GM23338 (cell line): ENCODE data around the gene UCN2. TPM values are rescaled to one million over a fixed set of nuclear protein-coding genes. Genes with fewer than 3 reads are reported as not detected.

ENCODE experiments used
- ATAC-seq: fragments of 200-7000 bp; cut with Tn5 transposase; 3 replicates; pipeline ENCODE4 v1.9.1; 2020
- DNase-seq: peaks from one replicate; pipeline ENCODE4 v3.0.0-alpha.2; 2015; ENCODE audit warnings: low spot score
- H2AFZ ChIP-seq: fragments of 200-600 bp; sonication (generic); 2 replicates; pipeline ENCODE4 v1.8.0; 2016; ENCODE audit warnings: antibody characterized with exemption, mild to moderate bottlenecking, moderate library complexity
- H3F3A ChIP-seq: fragments of 200-600 bp; sonication (generic); replicated peaks from 2 replicates; pipeline ENCODE4 v1.8.0; 2017; ENCODE audit warnings: antibody characterized with exemption, mixed run types, low read depth
- H3K27ac ChIP-seq: fragments of 200-600 bp; sonication (generic); 2 replicates; pipeline ENCODE4 v1.6.1; 2016; ENCODE audit warnings: low read depth
- H3K27me3 ChIP-seq: fragments of 200-600 bp; sonication (generic); 2 replicates; pipeline ENCODE4 v1.8.0; 2016; ENCODE audit warnings: mild to moderate bottlenecking, mixed run types, moderate library complexity; ENCODE audit not compliant: insufficient read depth
- H3K36me3 ChIP-seq: fragments of 200-600 bp; sonication (generic); 2 replicates; pipeline ENCODE4 v1.8.0; 2016; ENCODE audit warnings: mild to moderate bottlenecking; ENCODE audit not compliant: insufficient read depth
- H3K4me1 ChIP-seq: fragments of 200-600 bp; sonication (generic); 2 replicates; pipeline ENCODE4 v1.8.0; 2016; ENCODE audit warnings: mild to moderate bottlenecking, moderate library complexity; ENCODE audit not compliant: insufficient read depth
- H3K4me2 ChIP-seq: fragments of 200-600 bp; sonication (generic); 2 replicates; pipeline ENCODE4 v1.7.1; 2017; ENCODE audit warnings: mixed run types
- H3K4me3 ChIP-seq: fragments of 200-600 bp; sonication (generic); 2 replicates; pipeline ENCODE4 v1.6.1; 2016; ENCODE audit warnings: mixed run types
- H3K79me2 ChIP-seq: fragments of 200-600 bp; sonication (generic); replicated peaks from 2 replicates; pipeline ENCODE4 v1.8.0; 2017; ENCODE audit warnings: mild to moderate bottlenecking; ENCODE audit not compliant: insufficient read depth
- H3K9me2 ChIP-seq: fragments of 200-600 bp; sonication (generic); 2 replicates; pipeline ENCODE4 v1.8.0; 2017; ENCODE audit not compliant: insufficient read depth
- H4K20me1 ChIP-seq: fragments of 200-600 bp; sonication (generic); replicated peaks from 2 replicates; pipeline ENCODE4 v1.8.0; 2017; ENCODE audit warnings: mild to moderate bottlenecking; ENCODE audit not compliant: insufficient read depth
- H3K27ac Mint-ChIP-seq: 2 replicates; pipeline ENCODE4 v1.8.0; 2020; ENCODE audit warnings: inconsistent platforms, mild to moderate bottlenecking, moderate library complexity, mixed read lengths
- H3K27me3 Mint-ChIP-seq: 3 replicates; pipeline ENCODE4 v1.8.0; 2022; ENCODE audit warnings: low read depth, mild to moderate bottlenecking, moderate library complexity, mixed read lengths, inconsistent platforms; ENCODE audit not compliant: insufficient read depth, poor library complexity
- H3K36me3 Mint-ChIP-seq: 3 replicates; pipeline ENCODE4 v1.8.0; 2021; ENCODE audit warnings: low read depth, mild to moderate bottlenecking, inconsistent platforms, moderate library complexity, mixed read lengths
- H3K4me1 Mint-ChIP-seq: 3 replicates; pipeline ENCODE4 v1.8.0; 2020; ENCODE audit warnings: mild to moderate bottlenecking, inconsistent platforms, mixed read lengths
- H3K4me3 Mint-ChIP-seq: 3 replicates; pipeline ENCODE4 v1.8.0; 2021; ENCODE audit warnings: moderate library complexity, mild to moderate bottlenecking, inconsistent platforms, mixed read lengths
- H3K9me3 Mint-ChIP-seq: 3 replicates; pipeline ENCODE4 v1.8.0; 2020; ENCODE audit warnings: moderate library complexity, mild to moderate bottlenecking, inconsistent platforms, mixed read lengths
- CREB1 ChIP-seq: fragments of 250-450 bp; sonication (Bioruptor Pico); IDR thresholded peaks from 2 replicates; pipeline ENCODE4 v1.5.0; 2020; ENCODE audit warnings: low read depth, mild to moderate bottlenecking, moderate library complexity
- EZH2 ChIP-seq: fragments of 200-600 bp; sonication (generic); IDR thresholded peaks from one replicate; pipeline ENCODE4 v1.8.0; 2017; ENCODE audit warnings: antibody characterized with exemption, mild to moderate bottlenecking, low read depth; ENCODE audit not compliant: unreplicated experiment
- EZH2phosphoT487 ChIP-seq: fragments of 200-600 bp; sonication (generic); IDR thresholded peaks from one replicate; pipeline ENCODE4 v1.8.1; 2018; ENCODE audit warnings: antibody characterized with exemption; ENCODE audit not compliant: unreplicated experiment
- JUNB ChIP-seq: IDR thresholded peaks from one replicate; pipeline ENCODE4 v1.6.1; 2016; ENCODE audit warnings: antibody characterized with exemption; ENCODE audit not compliant: unreplicated experiment
- NANOG ChIP-seq: IDR thresholded peaks from 2 replicates; pipeline ENCODE4 v1.6.1; 2016; ENCODE audit warnings: antibody characterized with exemption, borderline replicate concordance
- POLR2AphosphoS5 ChIP-seq: IDR thresholded peaks from 2 replicates; pipeline ENCODE4 v1.6.1; 2016; ENCODE audit warnings: antibody characterized with exemption, low read depth
- STAT1 ChIP-seq: IDR thresholded peaks from one replicate; pipeline ENCODE4 v1.6.1; 2016; ENCODE audit warnings: antibody characterized with exemption; ENCODE audit not compliant: unreplicated experiment
- ZNF114 ChIP-seq: fragments of 250-450 bp; sonication (Bioruptor Pico); IDR thresholded peaks from 2 replicates; pipeline ENCODE4 v1.5.0; 2020; ENCODE audit warnings: mild to moderate bottlenecking, moderate library complexity
- ZNF331 ChIP-seq: fragments of 250-450 bp; sonication (Bioruptor Pico); IDR thresholded peaks from 2 replicates; pipeline ENCODE4 v1.5.0; 2020; ENCODE audit warnings: low read depth, mild to moderate bottlenecking, moderate library complexity
- polyA plus RNA-seq: library from polyadenylated mRNA; unstranded; fragments of >200 nt; fragmentation: Nextera tagmentation; extraction: Ambion mirVana; gene quantifications from 2 replicates; pipeline ENCODE4 v1.2.1, GENCODE V29; 2016
- total RNA-seq: library from RNA; depleted of rRNA; stranded (reverse); fragments of >200 nt; shearing (Covaris generic); gene quantifications from 2 replicates; pipeline ENCODE4 v1.2.3, GENCODE V29; 2014
- TF ChIP-seq, protein P1 (sequence below): fragments of 250-450 bp; sonication (Bioruptor Pico); IDR thresholded peaks from 2 replicates; pipeline ENCODE4 v1.5.0; 2020; ENCODE audit warnings: mild to moderate bottlenecking, moderate library complexity
- TF ChIP-seq, protein P2 (sequence below), 2 experiments: fragments of 200-600 bp in 1 of 2; sonication (generic) in 1 of 2; conservative IDR thresholded peaks; 2 replicates each; pipeline versions ENCODE4 v1.5.1 to v1.6.1; 2016 to 2017; ENCODE audit warnings: antibody characterized with exemption in 2 of 2, low read depth in 2 of 2, mild to moderate bottlenecking in 2 of 2, moderate library complexity in 1 of 2
- TF ChIP-seq, protein P3 (sequence below): IDR thresholded peaks from 2 replicates; pipeline ENCODE4 v1.6.1; 2016; ENCODE audit warnings: antibody characterized with exemption
- TF ChIP-seq, protein P4 (sequence below): IDR thresholded peaks from one replicate; pipeline ENCODE4 v1.6.1; 2018; ENCODE audit warnings: antibody characterized with exemption; ENCODE audit not compliant: unreplicated experiment

Gene UCN2
- total and polyA plus RNA-seq, 2 experiments from 2014 or later = 0.17 TPM; not detected in 1

DNA sequence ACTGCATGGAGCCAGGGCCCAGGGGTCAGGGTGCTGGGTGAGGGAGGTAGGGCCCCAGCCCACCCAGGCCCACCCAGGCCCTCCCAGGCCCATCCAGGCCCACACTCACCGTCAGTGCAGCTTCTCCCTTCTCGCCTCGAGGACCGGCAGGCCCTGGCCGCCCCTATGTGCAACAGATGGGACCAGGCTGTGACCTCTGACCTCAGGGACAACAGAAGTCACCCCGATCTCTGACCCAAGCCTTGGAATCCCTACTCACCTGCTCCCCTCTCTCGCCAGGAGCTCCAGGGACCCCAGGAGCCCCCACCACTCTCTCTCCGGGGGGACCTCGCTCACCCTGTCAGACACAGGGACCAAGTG is 2.8 kb upstream of the UCN2 start:
- no peak overlapping the region for H3K27ac ChIP-seq

More for the DNA sequence above, 2.8 kb upstream of the UCN2 start:
- peaks cover 15% of the 10 kb centered on the region for H3K27me3 Mint-ChIP-seq
- no peak for DNase-seq
- Histone ChIP-seq H4K20me1 (no peaks in the 10 kb centered on the region), H3K9me2 (no peaks in the 10 kb centered on the region), H3F3A (no peaks in the 10 kb centered on the region), H3K79me2 (no peaks in the 10 kb centered on the region), H2AFZ (no peak overlapping the region), H3K27me3 (no peaks in the 10 kb centered on the region), H3K4me1 (peaks cover 6% of the 10 kb centered on the region; the same call in 1 of the 2 replicates), H3K4me3 (no peak overlapping the region), H3K4me2 (no peak overlapping the region), H3K36me3 (no peaks in the 10 kb centered on the region)
- H3K4me1 Mint-ChIP-seq = peaks cover 15% of the 10 kb centered on the region
- H3K4me3 Mint-ChIP-seq = no peak overlapping the region
- H3K9me3 Mint-ChIP-seq = no peaks in the 10 kb centered on the region; the same call in 2 of the 3 replicates
- no peak for TF ChIP-seq JUNB
- no peak for TF ChIP-seq ZNF114 (CRISPR knock-in tag)
- TF ChIP-seq NANOG = no peak
- no peak for TF ChIP-seq EZH2
- TF ChIP-seq, protein P1, sequence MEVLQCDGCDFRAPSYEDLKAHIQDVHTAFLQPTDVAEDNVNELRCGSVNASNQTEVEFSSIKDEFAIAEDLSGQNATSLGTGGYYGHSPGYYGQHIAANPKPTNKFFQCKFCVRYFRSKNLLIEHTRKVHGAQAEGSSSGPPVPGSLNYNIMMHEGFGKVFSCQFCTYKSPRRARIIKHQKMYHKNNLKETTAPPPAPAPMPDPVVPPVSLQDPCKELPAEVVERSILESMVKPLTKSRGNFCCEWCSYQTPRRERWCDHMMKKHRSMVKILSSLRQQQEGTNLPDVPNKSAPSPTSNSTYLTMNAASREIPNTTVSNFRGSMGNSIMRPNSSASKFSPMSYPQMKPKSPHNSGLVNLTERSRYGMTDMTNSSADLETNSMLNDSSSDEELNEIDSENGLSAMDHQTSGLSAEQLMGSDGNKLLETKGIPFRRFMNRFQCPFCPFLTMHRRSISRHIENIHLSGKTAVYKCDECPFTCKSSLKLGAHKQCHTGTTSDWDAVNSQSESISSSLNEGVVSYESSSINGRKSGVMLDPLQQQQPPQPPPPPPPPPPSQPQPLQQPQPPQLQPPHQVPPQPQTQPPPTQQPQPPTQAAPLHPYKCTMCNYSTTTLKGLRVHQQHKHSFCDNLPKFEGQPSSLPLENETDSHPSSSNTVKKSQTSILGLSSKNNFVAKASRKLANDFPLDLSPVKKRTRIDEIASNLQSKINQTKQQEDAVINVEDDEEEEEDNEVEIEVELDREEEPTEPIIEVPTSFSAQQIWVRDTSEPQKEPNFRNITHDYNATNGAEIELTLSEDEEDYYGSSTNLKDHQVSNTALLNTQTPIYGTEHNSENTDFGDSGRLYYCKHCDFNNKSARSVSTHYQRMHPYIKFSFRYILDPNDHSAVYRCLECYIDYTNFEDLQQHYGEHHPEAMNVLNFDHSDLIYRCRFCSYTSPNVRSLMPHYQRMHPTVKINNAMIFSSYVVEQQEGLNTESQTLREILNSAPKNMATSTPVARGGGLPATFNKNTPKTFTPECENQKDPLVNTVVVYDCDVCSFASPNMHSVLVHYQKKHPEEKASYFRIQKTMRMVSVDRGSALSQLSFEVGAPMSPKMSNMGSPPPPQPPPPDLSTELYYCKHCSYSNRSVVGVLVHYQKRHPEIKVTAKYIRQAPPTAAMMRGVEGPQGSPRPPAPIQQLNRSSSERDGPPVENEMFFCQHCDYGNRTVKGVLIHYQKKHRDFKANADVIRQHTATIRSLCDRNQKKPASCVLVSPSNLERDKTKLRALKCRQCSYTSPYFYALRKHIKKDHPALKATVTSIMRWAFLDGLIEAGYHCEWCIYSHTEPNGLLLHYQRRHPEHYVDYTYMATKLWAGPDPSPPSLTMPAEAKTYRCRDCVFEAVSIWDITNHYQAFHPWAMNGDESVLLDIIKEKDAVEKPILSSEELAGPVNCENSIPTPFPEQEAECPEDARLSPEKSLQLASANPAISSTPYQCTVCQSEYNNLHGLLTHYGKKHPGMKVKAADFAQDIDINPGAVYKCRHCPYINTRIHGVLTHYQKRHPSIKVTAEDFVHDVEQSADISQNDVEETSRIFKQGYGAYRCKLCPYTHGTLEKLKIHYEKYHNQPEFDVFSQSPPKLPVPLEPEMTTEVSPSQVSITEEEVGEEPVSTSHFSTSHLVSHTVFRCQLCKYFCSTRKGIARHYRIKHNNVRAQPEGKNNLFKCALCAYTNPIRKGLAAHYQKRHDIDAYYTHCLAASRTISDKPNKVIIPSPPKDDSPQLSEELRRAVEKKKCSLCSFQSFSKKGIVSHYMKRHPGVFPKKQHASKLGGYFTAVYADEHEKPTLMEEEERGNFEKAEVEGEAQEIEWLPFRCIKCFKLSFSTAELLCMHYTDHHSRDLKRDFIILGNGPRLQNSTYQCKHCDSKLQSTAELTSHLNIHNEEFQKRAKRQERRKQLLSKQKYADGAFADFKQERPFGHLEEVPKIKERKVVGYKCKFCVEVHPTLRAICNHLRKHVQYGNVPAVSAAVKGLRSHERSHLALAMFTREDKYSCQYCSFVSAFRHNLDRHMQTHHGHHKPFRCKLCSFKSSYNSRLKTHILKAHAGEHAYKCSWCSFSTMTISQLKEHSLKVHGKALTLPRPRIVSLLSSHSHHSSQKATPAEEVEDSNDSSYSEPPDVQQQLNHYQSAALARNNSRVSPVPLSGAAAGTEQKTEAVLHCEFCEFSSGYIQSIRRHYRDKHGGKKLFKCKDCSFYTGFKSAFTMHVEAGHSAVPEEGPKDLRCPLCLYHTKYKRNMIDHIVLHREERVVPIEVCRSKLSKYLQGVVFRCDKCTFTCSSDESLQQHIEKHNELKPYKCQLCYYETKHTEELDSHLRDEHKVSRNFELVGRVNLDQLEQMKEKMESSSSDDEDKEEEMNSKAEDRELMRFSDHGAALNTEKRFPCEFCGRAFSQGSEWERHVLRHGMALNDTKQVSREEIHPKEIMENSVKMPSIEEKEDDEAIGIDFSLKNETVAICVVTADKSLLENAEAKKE = no peak
- TF ChIP-seq EZH2phosphoT487 = no peak
- TF ChIP-seq, protein P2, sequence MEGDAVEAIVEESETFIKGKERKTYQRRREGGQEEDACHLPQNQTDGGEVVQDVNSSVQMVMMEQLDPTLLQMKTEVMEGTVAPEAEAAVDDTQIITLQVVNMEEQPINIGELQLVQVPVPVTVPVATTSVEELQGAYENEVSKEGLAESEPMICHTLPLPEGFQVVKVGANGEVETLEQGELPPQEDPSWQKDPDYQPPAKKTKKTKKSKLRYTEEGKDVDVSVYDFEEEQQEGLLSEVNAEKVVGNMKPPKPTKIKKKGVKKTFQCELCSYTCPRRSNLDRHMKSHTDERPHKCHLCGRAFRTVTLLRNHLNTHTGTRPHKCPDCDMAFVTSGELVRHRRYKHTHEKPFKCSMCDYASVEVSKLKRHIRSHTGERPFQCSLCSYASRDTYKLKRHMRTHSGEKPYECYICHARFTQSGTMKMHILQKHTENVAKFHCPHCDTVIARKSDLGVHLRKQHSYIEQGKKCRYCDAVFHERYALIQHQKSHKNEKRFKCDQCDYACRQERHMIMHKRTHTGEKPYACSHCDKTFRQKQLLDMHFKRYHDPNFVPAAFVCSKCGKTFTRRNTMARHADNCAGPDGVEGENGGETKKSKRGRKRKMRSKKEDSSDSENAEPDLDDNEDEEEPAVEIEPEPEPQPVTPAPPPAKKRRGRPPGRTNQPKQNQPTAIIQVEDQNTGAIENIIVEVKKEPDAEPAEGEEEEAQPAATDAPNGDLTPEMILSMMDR (conservative IDR thresholded peaks at IDR 0.05; ENCODE audit: low read depth in 2 of 2) = no peak
- no peak for TF ChIP-seq CREB1 (CRISPR knock-in tag)
- TF ChIP-seq, protein P3, sequence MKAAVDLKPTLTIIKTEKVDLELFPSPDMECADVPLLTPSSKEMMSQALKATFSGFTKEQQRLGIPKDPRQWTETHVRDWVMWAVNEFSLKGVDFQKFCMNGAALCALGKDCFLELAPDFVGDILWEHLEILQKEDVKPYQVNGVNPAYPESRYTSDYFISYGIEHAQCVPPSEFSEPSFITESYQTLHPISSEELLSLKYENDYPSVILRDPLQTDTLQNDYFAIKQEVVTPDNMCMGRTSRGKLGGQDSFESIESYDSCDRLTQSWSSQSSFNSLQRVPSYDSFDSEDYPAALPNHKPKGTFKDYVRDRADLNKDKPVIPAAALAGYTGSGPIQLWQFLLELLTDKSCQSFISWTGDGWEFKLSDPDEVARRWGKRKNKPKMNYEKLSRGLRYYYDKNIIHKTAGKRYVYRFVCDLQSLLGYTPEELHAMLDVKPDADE = no peak
- no peak for TF ChIP-seq STAT1
- no peak for TF ChIP-seq POLR2AphosphoS5
- TF ChIP-seq ZNF331 (CRISPR knock-in tag) = no peak
- TF ChIP-seq, protein P4, sequence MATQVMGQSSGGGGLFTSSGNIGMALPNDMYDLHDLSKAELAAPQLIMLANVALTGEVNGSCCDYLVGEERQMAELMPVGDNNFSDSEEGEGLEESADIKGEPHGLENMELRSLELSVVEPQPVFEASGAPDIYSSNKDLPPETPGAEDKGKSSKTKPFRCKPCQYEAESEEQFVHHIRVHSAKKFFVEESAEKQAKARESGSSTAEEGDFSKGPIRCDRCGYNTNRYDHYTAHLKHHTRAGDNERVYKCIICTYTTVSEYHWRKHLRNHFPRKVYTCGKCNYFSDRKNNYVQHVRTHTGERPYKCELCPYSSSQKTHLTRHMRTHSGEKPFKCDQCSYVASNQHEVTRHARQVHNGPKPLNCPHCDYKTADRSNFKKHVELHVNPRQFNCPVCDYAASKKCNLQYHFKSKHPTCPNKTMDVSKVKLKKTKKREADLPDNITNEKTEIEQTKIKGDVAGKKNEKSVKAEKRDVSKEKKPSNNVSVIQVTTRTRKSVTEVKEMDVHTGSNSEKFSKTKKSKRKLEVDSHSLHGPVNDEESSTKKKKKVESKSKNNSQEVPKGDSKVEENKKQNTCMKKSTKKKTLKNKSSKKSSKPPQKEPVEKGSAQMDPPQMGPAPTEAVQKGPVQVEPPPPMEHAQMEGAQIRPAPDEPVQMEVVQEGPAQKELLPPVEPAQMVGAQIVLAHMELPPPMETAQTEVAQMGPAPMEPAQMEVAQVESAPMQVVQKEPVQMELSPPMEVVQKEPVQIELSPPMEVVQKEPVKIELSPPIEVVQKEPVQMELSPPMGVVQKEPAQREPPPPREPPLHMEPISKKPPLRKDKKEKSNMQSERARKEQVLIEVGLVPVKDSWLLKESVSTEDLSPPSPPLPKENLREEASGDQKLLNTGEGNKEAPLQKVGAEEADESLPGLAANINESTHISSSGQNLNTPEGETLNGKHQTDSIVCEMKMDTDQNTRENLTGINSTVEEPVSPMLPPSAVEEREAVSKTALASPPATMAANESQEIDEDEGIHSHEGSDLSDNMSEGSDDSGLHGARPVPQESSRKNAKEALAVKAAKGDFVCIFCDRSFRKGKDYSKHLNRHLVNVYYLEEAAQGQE = no peak
- H3K27ac Mint-ChIP-seq = no peak overlapping the region
- no peak for ATAC-seq
- no peaks in the 10 kb centered on the region; the same call in 2 of the 3 replicates for H3K36me3 Mint-ChIP-seq
